ENCODE measurements around the gene RARG.

The RARG gene

DNA sequence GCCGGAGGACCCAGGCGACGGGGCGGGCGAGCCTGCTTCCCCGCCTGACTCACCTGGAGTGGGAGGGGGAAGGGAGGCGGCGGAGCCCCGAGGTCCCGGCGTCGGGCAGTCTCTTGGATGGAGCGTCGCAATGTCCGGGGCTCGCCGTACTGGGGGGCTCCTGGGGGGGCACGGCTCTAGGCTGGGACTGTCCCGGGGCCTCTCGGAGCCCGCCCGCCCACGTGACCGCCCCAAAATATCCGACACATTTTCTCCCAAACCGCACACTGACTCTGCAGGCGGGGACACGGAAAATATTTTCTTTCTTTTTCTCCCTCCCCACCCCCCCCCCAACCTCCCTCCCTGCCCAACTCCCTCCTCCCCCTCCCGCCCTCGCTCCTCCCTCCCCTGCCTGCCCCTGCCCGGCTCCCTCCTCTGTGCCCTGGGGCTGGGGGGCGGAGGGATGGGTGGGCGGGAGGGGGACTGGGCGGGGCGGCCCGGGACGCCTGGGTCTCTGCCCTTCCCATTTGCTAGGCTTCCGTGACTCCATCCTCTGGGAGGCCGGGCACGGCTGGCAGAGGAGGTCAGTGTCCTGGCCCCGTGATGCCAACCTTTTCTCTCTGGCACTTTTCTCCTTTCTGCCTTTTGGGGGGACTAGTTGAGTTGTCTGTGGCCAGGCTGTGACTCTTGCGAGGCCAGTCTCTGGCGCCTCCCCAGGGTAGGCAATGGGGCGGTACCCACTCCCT lies at the start of gene RARG:
Gene RARG (minus strand): TSS at position 289 of the 725 bp plus-strand sequence. CDS start 4,664 bp downstream, outside the sequence.
- peak; percentile 68 for DNase-seq

DNA sequence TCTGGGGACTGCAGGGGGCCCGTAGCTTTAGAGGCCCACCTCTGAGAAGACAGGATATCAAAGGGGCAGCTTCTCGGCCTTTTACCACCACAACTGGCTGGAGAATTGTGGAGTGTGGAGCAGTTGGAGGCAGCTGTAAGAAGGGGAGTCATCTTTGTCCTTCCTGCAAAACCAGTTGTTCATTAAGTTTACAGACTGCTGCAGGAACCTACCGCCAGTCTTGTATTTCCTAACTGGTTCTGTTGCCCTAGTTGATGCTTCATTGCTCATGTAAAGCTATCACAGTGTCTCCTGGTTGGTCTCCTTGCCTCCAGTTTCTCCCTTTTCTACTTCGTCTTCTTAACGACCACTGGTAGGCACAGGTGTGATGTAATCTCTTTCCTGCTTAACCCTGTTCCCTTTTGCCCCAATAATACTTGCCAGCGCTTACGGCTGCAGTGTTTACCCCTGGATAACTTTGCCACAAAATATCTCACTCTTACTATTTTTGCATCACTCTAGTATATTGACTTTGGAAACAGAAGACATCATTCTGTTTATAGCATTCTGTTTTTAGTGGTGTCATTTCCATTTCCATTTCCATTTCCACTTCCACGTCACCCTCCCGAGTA lies 48.0 kb upstream of the RARG start:
- no peak for DNase-seq

DNA sequence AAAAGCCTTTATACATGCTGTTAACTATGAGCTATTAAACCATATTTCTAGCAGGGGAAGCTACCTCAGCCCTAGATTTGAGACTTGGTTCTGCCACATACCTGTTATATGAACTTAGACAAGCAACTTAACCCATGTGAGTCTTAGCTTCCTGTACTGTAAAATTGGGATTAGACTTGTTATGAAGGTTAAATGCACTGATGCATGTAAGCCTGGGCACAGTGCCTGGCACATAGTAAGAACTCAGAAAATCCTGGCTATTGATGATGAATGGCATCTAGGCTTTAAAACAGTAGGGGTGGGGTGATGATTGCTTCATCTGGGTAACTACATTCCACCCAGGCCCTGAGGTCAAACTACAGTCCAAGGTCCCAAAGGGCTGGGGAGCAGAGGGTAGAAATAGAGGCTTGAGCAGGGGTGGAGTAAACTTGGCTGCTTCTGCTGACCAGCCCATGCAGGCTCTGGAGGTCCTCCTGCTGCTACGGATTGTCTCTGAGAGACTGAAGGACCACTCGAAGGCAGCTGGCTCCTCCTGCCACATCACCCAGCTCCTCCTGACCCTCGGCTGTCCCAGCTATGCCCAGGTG lies 47.4 kb upstream of the RARG start:
- DNase-seq, result no peak

DNA sequence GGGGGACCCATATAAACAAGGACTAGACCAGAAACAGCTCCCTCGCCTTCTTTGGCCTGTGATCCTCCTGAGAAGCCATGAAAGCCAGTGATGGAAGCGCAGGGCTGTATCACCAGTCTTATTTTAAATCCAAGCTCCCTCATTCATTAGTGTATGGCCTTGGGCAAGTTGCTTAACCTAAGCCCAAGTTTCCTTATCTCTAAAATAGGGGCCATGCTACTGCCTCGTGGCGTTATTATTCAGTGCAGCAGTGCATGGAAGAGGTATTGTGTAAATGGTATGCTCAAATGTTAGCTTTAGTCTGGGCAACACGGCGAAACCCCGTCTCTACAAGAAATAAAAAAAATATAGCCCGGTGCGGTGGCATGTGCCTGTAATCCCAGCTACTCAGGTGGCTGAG lies 46.0 kb upstream of the RARG start:
- DNase-seq, result no peak

DNA sequence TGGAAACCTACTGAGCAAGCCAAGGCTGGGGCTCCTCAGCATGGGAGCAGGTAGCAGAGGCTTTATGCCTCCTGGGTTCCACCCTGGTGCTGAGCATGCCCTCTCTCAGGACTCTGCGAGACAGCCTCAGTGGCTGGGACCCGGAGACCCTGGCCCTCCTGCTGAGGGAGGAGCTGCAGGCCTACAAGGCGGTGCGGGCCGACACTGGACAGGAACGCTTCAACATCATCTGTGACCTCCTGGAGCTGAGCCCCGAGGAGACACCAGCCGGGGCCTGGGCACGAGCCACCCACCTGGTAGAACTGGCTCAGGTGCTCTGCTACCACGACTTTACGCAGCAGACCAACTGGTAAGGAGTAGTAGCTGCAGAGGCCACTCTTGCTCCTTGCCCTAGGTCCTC lies 44.5 kb upstream of the RARG start:
- no peak for DNase-seq

DNA sequence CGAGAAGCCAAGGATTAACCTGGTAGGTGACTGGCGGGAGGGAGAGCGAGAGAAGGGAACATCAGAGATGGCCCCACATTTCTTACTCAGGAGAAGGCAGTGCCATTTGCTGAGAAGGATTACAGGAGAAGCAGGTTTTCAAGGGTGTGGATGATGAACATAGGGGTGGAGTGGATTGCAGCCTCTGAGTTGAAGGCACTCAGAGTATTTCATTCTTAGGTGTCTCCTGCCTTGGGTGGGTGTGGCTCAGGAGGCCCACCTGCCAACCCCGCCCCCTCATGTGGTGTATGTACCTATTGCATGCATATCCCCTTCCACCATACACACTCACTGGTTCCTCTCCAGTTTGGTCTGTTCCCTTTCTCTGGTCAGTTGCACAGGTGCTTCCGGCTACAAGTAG lies 42.4 kb upstream of the RARG start:
- no peak for DNase-seq

DNA sequence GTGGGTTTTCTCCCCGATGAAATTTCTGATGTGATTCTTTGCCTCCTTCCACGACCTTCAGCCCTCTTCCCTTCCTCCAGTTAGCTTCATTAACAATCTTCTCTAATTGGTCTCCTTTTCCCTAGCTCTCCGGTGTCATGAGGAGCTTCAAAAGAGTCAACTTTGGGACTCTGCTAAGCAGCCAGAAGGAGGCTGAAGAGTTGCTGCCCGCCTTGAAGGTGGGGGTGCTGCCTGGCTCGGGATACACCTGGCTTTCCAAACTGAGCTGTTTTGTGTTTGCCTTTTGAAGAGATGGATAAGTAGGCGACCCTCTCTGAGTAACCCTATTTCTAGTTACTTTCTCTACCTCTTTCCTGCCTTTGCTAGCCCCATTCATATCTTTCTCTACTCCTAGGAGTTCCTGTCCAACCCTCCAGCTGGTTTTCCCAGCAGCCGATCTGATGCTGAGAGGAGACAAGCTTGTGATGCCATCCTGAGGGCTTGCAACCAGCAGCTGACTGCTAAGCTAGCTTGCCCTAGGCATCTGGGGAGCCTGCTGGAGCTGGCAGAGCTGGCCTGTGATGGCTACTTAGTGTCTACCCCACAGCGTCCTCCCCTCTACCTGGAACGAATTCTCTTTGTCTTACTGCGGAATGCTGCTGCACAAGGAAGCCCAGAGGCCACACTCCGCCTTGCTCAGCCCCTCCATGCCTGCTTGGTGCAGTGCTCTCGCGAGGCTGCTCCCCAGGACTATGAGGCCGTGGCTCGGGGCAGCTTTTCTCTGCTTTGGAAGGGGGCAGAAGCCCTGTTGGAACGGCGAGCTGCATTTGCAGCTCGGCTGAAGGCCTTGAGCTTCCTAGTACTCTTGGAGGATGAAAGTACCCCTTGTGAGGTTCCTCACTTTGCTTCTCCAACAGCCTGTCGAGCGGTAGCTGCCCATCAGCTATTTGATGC lies 36.9 kb upstream of the RARG start:
- no peak for DNase-seq

DNA sequence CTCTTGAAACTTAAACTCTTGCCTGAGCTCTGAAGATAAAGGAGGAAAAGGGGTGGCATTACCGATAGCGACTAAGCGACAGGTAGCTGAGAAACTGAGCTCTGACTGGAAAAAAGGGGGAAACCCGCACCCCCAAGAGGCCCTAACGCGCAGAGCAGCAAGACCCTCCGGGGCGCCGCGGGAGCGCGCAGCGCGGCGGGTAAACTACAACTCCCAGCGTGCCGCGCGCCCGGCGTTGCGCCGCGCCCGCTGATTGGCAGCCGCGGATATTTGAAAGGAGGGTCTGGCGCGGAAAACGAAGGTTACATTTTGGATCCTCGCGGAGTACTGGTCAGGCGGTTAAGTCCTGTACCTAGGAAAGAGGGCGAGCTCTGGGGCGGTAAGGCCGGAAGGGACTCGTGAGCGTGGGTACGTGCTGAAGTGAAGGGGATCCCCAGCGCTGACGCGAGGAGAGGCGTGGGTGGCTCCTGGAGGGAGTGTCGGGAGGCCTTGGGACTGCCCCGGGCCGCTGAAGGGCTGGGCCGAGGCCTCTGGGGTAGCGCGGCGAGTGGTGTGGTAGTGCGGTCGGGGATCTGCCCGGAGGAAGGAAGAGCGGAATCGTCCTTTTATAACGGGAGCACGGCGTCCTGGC lies 36.1 kb upstream of the RARG start, which contains the start of gene ESPL1:
Gene ESPL1 (plus strand): TSS at position 301 of the 631 bp plus-strand sequence. CDS start 468 bp downstream, outside the sequence.
- peak; percentile 67 for DNase-seq

DNA sequence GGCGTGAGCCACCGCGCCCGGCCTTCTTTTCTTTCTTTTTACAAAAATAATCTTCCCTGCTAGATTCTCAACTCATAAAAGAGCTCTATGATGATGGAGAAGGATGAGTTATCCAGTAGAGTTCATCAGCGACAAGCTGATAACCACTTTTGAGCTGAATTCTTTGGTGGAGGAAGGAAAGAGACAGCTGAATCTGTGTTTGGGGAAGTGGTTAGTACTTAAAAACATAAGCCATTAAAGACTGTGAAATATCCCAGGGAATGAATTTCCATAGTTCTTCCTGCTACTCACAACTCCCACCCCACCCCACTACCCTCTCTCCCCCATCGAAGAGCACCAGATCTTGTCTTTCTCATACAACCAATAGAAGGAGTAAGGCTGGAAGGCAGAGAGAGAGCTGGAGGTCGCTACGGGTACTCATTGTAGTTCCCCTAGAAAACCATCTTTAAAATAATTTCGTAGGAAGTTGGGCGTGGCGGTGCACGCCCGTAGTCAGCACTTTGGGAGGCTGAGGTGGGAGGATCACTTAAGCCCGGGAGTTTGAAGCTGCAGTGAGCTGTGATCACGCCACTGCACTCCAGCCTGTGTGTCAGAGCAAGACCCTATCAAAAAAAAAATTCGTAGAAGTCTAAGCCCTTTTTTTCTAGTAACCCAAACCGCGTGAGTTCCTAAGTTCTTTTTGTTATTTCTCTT lies 35.4 kb upstream of the RARG start:
- DNase-seq, result no peak

DNA sequence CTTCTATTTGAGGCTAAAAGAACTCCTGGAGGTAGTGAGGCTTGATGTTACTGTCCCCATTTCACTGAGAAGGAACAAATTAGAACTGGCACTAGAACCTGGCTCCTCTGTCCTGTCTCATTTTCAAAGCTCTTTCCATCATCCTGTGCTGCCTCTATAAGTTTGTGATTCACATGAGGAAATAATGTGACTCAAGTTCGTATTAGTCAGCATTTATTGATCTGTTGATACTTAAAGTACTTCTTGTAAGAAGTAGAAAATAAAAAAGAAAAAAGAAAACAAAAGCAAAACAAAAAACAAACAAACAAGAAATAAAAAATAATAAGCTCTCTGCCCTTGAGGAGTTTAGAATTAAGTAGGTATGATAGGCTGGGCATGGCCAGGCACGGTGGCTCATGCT lies 33.8 kb upstream of the RARG start:
- no peak for DNase-seq

DNA sequence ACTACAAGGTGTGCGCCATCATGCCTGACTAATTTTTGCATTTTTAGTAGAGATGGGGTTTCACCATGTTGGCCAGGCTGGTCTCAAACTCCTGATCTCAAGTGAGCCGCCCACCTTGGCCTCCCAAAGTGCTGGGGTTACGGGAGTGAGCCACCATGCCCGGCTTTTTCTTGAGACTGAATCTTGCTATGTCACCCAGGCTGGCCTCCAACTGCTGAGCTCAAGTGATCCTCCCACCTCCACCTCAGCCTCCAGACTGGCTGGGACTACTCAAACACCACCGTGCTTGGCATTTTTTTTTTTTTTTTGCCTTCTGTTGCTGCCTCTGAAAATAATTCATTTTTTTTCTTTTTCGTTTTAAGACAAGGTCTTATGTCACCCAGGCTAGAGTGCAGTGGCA lies 27.9 kb upstream of the RARG start:
- no peak for DNase-seq

DNA sequence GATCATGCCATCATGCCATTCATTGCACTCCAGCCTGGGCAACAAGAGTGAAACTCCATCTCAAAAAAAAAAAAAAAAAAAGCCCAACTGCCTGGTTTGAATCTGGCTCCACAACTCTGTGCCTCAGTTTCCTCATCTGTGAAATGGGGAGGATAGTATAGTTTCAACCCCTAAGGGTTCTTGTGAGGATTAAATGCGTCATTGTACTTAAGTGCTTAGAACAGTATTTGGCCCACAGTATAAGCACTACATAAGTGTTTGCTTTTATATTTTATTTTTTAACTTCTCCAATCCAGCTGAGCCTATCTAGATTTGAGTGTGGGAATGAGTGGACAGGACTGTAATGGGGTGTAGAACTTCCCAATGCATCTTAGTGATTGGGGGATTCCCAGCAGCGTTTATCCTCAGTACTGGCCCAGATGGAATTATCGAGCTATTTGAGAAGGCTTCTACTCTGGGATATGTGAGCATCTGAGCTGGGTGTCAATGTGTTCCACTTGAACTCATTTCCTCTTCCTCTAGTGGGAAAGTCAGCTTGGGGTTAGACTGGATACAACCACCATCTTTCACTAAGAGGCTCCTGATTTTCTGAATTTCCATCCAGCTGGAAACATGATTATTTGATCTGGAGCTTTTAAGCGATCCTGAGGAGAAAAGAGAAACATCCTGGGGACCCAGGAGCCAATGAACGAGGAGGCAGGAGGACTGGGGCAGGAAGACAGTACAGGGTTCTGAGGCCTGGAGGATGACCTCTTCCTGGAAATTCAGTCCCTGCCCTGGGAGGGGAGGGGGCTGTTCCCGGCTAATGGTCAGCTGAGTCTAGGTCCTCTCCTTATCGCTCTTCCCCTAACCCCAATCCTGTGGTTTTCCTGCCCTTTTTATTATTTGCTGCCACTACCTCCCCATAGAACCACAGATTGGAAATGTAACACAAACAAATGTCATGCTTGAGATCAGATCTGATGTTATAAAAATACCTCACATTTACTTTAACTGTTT lies 26.8 kb upstream of the RARG start:
- DNase-seq, result no peak

DNA sequence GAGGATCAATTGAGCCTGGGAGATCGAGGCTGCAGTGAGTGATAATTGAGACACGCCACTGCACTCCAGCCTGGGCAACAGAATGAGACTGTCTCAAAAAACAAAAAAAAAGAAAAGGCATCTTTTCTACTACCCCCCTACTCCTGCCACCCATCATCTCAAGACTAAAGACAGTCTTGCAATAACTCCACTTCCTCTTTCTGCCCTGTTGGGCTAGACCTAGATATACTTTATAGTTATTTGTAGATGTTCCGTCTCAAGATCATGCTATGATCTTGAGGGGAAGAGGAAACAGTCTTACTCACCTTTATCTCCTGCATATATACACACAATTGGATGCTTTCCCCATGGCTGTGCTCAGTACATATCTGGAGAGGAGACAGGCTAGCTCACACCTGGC lies 24.0 kb upstream of the RARG start:
- no peak for DNase-seq

DNA sequence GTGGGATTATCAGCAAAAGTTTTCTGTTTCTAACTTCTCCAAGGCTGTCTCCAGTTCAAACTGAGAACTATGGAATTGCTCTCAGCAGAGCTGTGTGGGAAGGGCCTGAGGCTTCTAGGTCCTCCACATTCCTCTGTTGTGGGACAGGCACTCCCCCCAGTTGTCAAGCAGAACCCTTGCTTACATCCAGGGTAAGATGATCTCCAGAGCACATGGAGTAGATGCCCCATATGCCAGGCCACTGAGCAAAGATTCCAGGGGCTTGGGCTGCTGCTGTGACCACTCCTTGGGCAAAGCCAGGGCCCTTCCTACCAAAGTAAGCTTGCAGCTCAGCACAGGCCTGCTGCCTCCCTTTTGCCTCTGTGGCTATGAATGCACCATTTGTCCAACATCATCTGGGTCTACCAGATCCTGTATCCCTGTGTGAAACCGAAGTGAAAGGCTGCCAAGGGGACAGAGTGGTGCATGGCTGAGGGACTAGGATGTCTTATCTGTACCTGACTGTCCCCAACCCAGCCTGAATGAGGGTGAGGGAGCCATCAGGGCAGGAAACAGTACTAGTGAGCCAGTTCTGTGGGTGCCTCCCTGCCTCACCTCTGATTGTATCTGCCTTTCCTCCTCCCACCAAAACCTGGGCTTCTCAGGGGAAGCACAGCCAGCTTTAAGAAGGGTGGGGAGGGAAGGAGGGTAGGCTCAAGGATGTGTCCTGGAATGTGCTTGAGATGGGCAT lies 23.0 kb upstream of the RARG start:
- no peak for DNase-seq

DNA sequence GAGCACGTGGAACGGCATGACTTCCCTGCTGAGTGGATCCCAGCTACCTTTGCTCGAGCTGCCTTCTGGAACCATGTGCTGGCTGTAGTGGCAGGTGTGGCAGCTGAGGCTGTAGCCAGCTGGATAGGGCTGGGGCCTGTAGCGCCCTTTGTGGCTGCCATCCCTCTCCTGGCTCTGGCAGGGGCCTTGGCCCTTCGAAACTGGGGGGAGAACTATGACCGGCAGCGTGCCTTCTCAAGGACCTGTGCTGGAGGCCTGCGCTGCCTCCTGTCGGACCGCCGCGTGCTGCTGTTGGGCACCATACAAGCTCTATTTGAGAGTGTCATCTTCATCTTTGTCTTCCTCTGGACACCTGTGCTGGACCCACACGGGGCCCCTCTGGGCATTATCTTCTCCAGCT lies 21.3 kb upstream of the RARG start:
- DNase-seq, result no peak

DNA sequence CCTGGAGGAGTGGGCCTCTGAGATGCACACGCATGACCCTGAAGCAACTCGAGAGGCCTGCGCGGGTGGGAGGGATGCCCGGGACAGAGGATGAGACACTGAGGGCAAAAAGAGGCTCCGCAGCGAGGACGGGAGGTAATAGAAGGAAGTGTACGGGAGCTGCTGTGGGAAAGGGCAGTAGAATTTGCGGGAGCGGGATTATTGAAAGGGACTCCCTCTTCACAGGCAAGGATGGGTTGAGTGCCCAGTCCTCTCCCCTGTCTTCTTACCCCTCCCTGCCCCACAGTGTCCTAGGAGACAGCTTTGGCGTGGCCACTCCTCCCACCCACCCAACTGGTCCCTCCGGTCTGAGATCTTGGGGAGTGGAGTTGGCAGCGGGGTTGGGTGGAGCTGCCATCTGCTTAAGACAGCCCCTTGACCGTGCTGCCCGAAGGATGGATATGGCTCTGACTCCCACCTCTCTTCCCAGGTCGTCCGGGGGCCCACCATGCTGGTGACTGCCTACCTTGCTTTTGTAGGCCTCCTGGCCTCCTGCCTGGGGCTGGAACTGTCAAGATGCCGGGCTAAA lies 20.4 kb upstream of the RARG start:
- no peak for DNase-seq

DNA sequence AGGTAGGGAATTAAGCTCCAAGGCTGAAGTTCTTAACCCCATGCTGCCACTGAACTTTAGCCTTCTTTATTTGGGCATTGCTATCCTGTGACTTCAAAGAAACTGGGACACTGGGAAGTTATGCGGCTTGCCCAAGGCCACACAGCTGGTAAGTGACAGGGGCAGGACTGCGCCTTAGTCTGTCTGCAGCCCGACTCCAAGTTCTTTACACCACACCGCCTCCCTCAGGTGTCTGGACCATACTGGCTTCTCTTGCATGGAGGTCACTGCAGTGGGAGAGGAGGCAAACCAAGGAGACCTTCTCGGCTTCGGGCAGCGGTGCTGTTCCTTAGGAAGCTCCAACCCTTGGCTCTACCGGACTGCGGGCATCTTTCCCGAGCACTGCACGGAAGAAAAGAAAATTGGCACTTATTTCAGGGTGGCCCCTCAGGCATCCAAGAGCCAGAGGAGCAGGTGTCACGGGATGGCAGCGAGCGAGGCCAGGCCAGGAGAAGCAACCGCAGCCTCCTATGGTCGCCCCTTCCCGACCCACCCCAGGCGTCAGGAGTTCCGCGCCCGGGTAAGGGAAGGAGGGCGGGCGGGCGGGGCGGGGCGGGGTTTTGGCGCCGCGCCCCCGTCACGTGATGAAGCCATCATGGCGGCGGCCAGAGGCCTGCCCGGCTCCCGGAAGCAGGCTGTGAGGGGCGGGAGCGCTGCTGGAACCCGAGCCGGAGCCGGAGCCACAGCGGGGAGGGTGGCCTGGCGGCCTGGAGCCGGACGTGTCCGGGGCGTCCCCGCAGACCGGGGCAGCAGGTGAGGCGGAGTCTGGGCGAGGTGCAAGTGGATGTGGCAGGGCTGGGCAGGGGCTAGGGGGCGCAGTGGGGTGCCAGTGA lies 19.7 kb upstream of the RARG start:
- peak; percentile 79 for DNase-seq

DNA sequence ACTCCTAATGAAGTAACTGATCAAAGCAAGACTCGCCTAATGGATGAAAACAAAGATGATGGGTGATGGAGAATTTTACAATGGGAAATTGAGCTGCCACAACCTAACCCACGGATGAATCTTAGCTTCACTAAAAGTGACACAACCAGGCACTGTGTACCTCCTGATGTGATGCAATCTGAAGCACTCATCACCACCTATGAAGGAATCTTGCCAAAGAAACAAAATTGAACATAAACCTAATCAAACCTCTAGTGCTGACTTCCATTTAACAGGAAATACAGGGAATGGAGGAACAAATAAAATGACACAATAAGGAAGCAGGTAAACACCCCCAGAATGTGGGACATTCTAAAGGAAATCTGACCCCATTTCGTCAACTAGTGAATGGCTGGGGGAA lies 13.3 kb upstream of the RARG start:
- DNase-seq, result no peak

DNA sequence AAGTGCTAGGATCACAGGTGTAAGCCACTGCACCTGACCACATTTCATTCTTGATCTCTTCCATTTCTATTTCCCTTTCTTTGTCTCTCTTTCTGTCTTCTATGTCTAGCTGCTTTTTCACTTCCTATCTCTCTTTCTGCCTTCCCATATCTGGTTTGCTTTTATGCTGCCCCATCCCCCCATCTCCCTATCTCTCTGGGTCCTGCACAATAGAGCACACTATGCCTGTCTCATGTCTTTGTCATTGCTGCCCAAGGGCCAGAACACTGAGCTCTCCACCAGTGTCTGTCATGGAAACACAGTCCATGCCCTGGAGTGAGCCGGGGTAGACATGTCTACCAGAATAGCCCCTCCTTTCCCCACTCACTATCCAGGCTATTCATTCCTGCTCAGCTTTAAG lies 12.3 kb upstream of the RARG start:
- no peak for DNase-seq
